HepG2 (cell line): ENCODE data around the gene IRF2. TPM values are rescaled to one million over a fixed set of nuclear protein-coding genes. Genes with fewer than 3 reads are reported as not detected.

ENCODE experiments used
- ARNTL ChIP-seq: sonication (generic); formaldehyde crosslinking; IDR thresholded peaks from 2 replicates; pipeline ENCODE4 v1.4.0; 2020; ENCODE audit warnings: mild to moderate bottlenecking, missing genetic modification reagents
- CREM ChIP-seq, 2 experiments: sonication (generic) in 1 of 2; formaldehyde crosslinking in 1 of 2; IDR thresholded peaks; 2 replicates each; pipeline versions ENCODE4 v1.4.0 to v1.6.1; 2016 to 2020; ENCODE audit warnings: antibody characterized with exemption in 1 of 2, mild to moderate bottlenecking in 1 of 2, missing genetic modification reagents in 1 of 2
- GTF3A ChIP-seq: sonication (generic); formaldehyde crosslinking; conservative IDR thresholded peaks from 2 replicates; pipeline ENCODE4 v1.4.0; 2020; ENCODE audit warnings: mild to moderate bottlenecking, missing genetic modification reagents
- HNRNPK ChIP-seq: fragments of 200-400 bp; formaldehyde crosslinking; IDR thresholded peaks from 2 replicates; pipeline ENCODE4 v1.6.1; 2018; ENCODE audit warnings: low read length, low read depth, moderate library complexity, mild to moderate bottlenecking; ENCODE audit not compliant: poor library complexity, severe bottlenecking
- KMT2A ChIP-seq: sonication (generic); formaldehyde crosslinking; IDR thresholded peaks from 2 replicates; pipeline ENCODE4 v1.4.0; 2020; ENCODE audit warnings: missing genetic modification reagents
- MAZ ChIP-seq, 2 experiments: sonication (generic) in 1 of 2; formaldehyde crosslinking in 1 of 2; IDR thresholded peaks; 2 replicates each; pipeline versions ENCODE4 v1.5.0 to v1.6.1; 2012 to 2020; ENCODE audit warnings: low read depth in 2 of 2, mild to moderate bottlenecking in 2 of 2, borderline replicate concordance in 1 of 2, improper control_type of control experiment in 1 of 2, low read length in 1 of 2, missing genetic modification reagents in 1 of 2, moderate library complexity in 1 of 2
- MED8 ChIP-seq: sonication (generic); formaldehyde crosslinking; IDR thresholded peaks from 2 replicates; pipeline ENCODE4 v1.8.1; 2023; ENCODE audit warnings: mild to moderate bottlenecking, missing genetic modification reagents; ENCODE audit not compliant: insufficient replicate concordance
- SRY ChIP-seq: sonication (generic); formaldehyde crosslinking; IDR thresholded peaks from 2 replicates; pipeline ENCODE4 v1.8.0; 2022; ENCODE audit warnings: mild to moderate bottlenecking, missing genetic modification reagents
- TBX2 ChIP-seq: sonication (generic); formaldehyde crosslinking; IDR thresholded peaks from 2 replicates; pipeline ENCODE4 v1.5.0; 2020; ENCODE audit warnings: missing genetic modification reagents, mild to moderate bottlenecking, borderline replicate concordance
- ZBTB42 ChIP-seq: sonication (generic); formaldehyde crosslinking; IDR thresholded peaks from 2 replicates; pipeline ENCODE4 v1.5.0; 2020; ENCODE audit warnings: mild to moderate bottlenecking, missing genetic modification reagents
- ZKSCAN1 ChIP-seq: fragments of 150-350 bp; IDR thresholded peaks from 2 replicates; pipeline ENCODE4 v1.6.1; 2014; ENCODE audit warnings: low read length
- ZNF292 ChIP-seq: sonication (generic); formaldehyde crosslinking; IDR thresholded peaks from 2 replicates; pipeline ENCODE4 v1.8.1; 2022; ENCODE audit warnings: mild to moderate bottlenecking, low read depth, missing genetic modification reagents, borderline replicate concordance
- ZNF605 ChIP-seq: sonication (generic); formaldehyde crosslinking; IDR thresholded peaks from 2 replicates; pipeline ENCODE4 v1.8.0; 2022; ENCODE audit warnings: mild to moderate bottlenecking, missing genetic modification reagents
- ZSCAN29 ChIP-seq: sonication (generic); formaldehyde crosslinking; conservative IDR thresholded peaks from 2 replicates; pipeline ENCODE4 v1.4.0; 2020; ENCODE audit warnings: mild to moderate bottlenecking, missing genetic modification reagents
- polyA plus RNA-seq, 8 experiments: library from polyadenylated mRNA; depleted of rRNA in 3 of 8; stranded (reverse) in 7 of 8; unstranded in 1 of 8; fragments of >200 nt; fragmentation: Illumina TruSeq in 4 of 8; extraction: Trizol in 4 of 8; gene quantifications; 2 replicates each; pipeline versions ENCODE4 v1.2.1 to v1.2.3, GENCODE V29; 2011 to 2016; ENCODE audit warnings: low read depth in 4 of 8, missing spikeins in 1 of 8, mixed read lengths in 1 of 8; ENCODE audit not compliant: insufficient read depth in 1 of 8
- total RNA-seq, 5 experiments: library from RNA; depleted of rRNA; stranded (reverse); fragments of >200 nt; fragmentation: Illumina TruSeq; extraction: Trizol; gene quantifications; 2 replicates each; pipeline ENCODE4 v1.2.3, GENCODE V29; 2016; ENCODE audit warnings: low read depth in 1 of 5
- TF ChIP-seq, protein P1 (sequence below): sonication (generic); formaldehyde crosslinking; IDR thresholded peaks from 2 replicates; pipeline ENCODE4 v1.4.0; 2020; ENCODE audit warnings: missing genetic modification reagents
- TF ChIP-seq, protein P2 (sequence below): sonication (generic); formaldehyde crosslinking; IDR thresholded peaks from 2 replicates; pipeline ENCODE4 v1.5.0; 2020; ENCODE audit warnings: mild to moderate bottlenecking, missing genetic modification reagents, borderline replicate concordance
- TF ChIP-seq, protein P3 (sequence below): sonication (generic); formaldehyde crosslinking; IDR thresholded peaks from 2 replicates; pipeline ENCODE4 v1.5.0; 2020; ENCODE audit warnings: missing genetic modification reagents
- TF ChIP-seq, protein P4 (sequence below): sonication (generic); formaldehyde crosslinking; IDR thresholded peaks from 2 replicates; pipeline ENCODE4 v1.8.0; 2022; ENCODE audit warnings: missing genetic modification reagents, low read depth, mild to moderate bottlenecking, borderline replicate concordance

IRF2 gene
- total and polyA plus RNA-seq, 2 of the 13 experiments (the other 11 are each of a cell fraction or from before 2014, with no cell fraction given), result 15.5 to 28.8 TPM

DNA sequence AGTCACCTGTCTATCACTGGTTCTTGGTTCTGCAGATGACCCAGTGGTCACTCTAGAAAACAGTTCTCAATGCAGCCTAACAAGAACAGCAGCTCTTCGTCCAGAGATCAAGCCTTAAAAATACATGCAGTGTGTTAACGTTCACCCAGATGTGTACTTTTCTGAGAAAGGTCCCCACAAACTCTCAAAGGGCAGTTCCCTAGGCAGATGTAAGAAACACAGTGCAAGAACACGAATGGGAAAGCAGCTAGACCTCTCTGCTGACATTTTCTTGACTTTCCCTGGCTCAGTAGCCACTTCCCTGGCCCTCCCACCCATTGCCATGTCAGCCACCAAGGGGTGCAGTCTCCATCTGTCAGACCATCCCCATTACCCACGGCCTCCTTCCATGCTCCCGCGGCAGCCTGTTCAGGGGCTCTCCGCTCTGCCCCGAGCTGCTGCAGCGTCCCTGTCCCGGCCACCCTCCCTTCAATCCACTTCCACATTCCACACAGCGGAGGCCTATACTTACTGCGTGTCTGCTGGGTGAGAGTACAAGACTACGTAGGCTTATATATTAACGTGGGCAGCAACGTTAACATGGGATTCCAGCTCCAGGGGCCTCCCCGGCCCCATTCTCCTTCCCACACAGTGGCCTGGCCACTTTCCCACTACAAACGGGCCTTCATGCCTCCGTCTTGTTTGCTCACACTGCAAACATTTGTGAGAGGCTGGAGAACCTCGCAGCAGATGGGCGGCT is 34.3 kb downstream of the IRF2 start (continued):
- TF ChIP-seq KMT2A (CRISPR knock-in tag) (0 out of 2 replicates have a peak, but pooled peaks have one; percentile 61), ZBTB42 (CRISPR knock-in tag) (peak; percentile 84; the same call in 1 of the 2 replicates), ARNTL (no peak; the same call in 1 of the 2 replicates), ZKSCAN1 (no peak), MAZ (IDR thresholded peaks at IDR 0.05; ENCODE audit: borderline replicate concordance, low read depth, low read length) (no peak), MAZ (CRISPR knock-in tag; IDR thresholded peaks at IDR 0.05; ENCODE audit: low read depth) (peak; percentile 25; the same call in 1 of the 2 replicates), ZNF292 (CRISPR knock-in tag) (peak; percentile 93), ZNF605 (CRISPR knock-in tag) (peak; percentile 81), MED8 (no peak), ZSCAN29 (CRISPR knock-in tag) (0 out of 2 replicates have a peak, but pooled peaks have one; percentile 46), HNRNPK (no peak), GTF3A (no peak), SRY (peak; percentile 29; the same call in 1 of the 2 replicates), CREM (IDR thresholded peaks at IDR 0.05) (no peak), CREM (CRISPR knock-in tag; IDR thresholded peaks at IDR 0.05) (no peak), TBX2 (peak; percentile 46)
- TF ChIP-seq, protein P1, sequence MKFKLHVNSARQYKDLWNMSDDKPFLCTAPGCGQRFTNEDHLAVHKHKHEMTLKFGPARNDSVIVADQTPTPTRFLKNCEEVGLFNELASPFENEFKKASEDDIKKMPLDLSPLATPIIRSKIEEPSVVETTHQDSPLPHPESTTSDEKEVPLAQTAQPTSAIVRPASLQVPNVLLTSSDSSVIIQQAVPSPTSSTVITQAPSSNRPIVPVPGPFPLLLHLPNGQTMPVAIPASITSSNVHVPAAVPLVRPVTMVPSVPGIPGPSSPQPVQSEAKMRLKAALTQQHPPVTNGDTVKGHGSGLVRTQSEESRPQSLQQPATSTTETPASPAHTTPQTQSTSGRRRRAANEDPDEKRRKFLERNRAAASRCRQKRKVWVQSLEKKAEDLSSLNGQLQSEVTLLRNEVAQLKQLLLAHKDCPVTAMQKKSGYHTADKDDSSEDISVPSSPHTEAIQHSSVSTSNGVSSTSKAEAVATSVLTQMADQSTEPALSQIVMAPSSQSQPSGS (CRISPR knock-in tag), result peak; percentile 64
- TF ChIP-seq, protein P2, sequence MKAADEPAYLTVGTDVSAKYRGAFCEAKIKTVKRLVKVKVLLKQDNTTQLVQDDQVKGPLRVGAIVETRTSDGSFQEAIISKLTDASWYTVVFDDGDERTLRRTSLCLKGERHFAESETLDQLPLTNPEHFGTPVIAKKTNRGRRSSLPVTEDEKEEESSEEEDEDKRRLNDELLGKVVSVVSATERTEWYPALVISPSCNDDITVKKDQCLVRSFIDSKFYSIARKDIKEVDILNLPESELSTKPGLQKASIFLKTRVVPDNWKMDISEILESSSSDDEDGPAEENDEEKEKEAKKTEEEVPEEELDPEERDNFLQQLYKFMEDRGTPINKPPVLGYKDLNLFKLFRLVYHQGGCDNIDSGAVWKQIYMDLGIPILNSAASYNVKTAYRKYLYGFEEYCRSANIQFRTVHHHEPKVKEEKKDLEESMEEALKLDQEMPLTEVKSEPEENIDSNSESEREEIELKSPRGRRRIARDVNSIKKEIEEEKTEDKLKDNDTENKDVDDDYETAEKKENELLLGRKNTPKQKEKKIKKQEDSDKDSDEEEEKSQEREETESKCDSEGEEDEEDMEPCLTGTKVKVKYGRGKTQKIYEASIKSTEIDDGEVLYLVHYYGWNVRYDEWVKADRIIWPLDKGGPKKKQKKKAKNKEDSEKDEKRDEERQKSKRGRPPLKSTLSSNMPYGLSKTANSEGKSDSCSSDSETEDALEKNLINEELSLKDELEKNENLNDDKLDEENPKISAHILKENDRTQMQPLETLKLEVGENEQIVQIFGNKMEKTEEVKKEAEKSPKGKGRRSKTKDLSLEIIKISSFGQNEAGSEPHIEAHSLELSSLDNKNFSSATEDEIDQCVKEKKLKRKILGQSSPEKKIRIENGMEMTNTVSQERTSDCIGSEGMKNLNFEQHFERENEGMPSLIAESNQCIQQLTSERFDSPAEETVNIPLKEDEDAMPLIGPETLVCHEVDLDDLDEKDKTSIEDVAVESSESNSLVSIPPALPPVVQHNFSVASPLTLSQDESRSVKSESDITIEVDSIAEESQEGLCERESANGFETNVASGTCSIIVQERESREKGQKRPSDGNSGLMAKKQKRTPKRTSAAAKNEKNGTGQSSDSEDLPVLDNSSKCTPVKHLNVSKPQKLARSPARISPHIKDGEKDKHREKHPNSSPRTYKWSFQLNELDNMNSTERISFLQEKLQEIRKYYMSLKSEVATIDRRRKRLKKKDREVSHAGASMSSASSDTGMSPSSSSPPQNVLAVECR (CRISPR knock-in tag), result peak; percentile 65; the same call in 1 of the 2 replicates
- TF ChIP-seq, protein P3, sequence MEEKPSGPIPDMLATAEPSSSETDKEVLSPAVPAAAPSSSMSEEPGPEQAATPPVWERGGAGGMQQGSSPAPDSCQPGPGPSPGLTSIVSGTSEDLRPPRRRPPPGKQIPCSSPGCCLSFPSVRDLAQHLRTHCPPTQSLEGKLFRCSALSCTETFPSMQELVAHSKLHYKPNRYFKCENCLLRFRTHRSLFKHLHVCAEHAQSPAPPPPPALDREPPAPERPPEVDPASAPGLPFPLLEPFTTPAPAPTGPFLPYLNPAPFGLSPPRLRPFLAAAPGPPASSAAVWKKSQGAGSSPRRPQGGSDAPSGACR (CRISPR knock-in tag), result 0 out of 2 replicates have a peak, but pooled peaks have one; percentile 63
- TF ChIP-seq, protein P4, sequence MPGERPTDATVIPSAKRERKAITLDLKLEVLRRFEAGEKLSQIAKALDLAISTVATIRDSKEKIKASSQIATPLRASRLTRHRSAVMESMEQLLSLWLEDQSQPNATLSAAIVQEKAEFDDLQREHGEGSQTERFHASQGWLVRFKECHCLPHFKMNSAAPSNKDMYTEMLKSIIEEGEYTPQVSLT, result no peak
